SU-DHL-6 (cell line): ENCODE measurements around the gene DYSF.

Experiments
- H2AFZ ChIP-seq: fragments of 200-600 bp; sonication (generic); 2 replicates; pipeline ENCODE4 v1.6.1; 2014; ENCODE audit warnings: low read depth, mild to moderate bottlenecking, moderate library complexity, mixed read lengths, antibody characterized with exemption, low read length; ENCODE audit not compliant: severe bottlenecking
- H3F3A ChIP-seq: fragments of 200-600 bp; shearing (Covaris generic); 2 replicates; pipeline ENCODE4 v1.6.0; 2016; ENCODE audit warnings: antibody characterized with exemption, mild to moderate bottlenecking; ENCODE audit not compliant: insufficient read depth
- H3K27ac ChIP-seq: fragments of 200-600 bp; sonication (generic); 2 replicates; pipeline ENCODE4 v1.5.1; 2016; ENCODE audit warnings: low read depth, mild to moderate bottlenecking, low read length, moderate library complexity, mixed read lengths
- H3K27me3 ChIP-seq: fragments of 200-600 bp; sonication (generic), shearing (Covaris generic); 2 replicates; pipeline ENCODE4 v1.6.0; 2014; ENCODE audit warnings: mild to moderate bottlenecking, low read length
- H3K36me3 ChIP-seq: fragments of 200-600 bp; sonication (generic); 2 replicates; pipeline ENCODE4 v1.6.1; 2014; ENCODE audit warnings: mild to moderate bottlenecking, low read length, mixed read lengths
- H3K4me2 ChIP-seq: fragments of 300-600, 200-600 bp; shearing (Covaris generic), sonication (generic); 2 replicates; pipeline ENCODE4 v1.6.0; 2014; ENCODE audit warnings: low read length, low read depth, mild to moderate bottlenecking; ENCODE audit not compliant: poor library complexity, severe bottlenecking
- H3K4me3 ChIP-seq: fragments of 200-600 bp; sonication (generic); 2 replicates; pipeline ENCODE4 v1.5.1; 2014; ENCODE audit warnings: antibody characterized with exemption, low read length, mild to moderate bottlenecking, mixed read lengths; ENCODE audit not compliant: insufficient read depth, poor library complexity, severe bottlenecking
- H3K79me2 ChIP-seq: fragments of 200-600 bp; sonication (generic); 2 replicates; pipeline ENCODE4 v1.6.1; 2014; ENCODE audit warnings: mild to moderate bottlenecking, low read length, moderate library complexity; ENCODE audit not compliant: insufficient read depth
- H3K9ac ChIP-seq: fragments of 200-600 bp; sonication (generic); 2 replicates; pipeline ENCODE4 v1.7.0; 2014; ENCODE audit warnings: mild to moderate bottlenecking, low read length
- H3K9me2 ChIP-seq: fragments of 200-600 bp; sonication (generic); replicated peaks from 2 replicates; pipeline ENCODE4 v1.6.1; 2014; ENCODE audit warnings: low read length; ENCODE audit not compliant: insufficient read depth
- H3K9me3 ChIP-seq: fragments of 200-600 bp; sonication (generic); 2 replicates; pipeline ENCODE4 v1.6.1; 2014; ENCODE audit warnings: low read length, mixed read lengths; ENCODE audit not compliant: insufficient read depth
- H4K20me1 ChIP-seq: fragments of 200-600 bp; sonication (generic); 2 replicates; pipeline ENCODE4 v1.6.1; 2014; ENCODE audit warnings: low read depth, mild to moderate bottlenecking, antibody characterized with exemption, low read length, moderate library complexity, mixed read lengths
- EZH2phosphoT487 ChIP-seq: fragments of 200-600 bp; sonication (generic), shearing (Covaris generic); conservative IDR thresholded peaks from 2 replicates; pipeline ENCODE4 v1.6.1; 2018; ENCODE audit warnings: mild to moderate bottlenecking, antibody characterized with exemption, low read length, moderate library complexity, mixed read lengths
- TF ChIP-seq, protein P1 (sequence below): fragments of 200-600 bp; sonication (generic); IDR thresholded peaks from one replicate; pipeline ENCODE4 v1.5.1; 2017; ENCODE audit warnings: antibody characterized with exemption, mild to moderate bottlenecking, low read length, moderate library complexity; ENCODE audit not compliant: insufficient read depth, poor library complexity, severe bottlenecking

DYSF gene

DNA sequence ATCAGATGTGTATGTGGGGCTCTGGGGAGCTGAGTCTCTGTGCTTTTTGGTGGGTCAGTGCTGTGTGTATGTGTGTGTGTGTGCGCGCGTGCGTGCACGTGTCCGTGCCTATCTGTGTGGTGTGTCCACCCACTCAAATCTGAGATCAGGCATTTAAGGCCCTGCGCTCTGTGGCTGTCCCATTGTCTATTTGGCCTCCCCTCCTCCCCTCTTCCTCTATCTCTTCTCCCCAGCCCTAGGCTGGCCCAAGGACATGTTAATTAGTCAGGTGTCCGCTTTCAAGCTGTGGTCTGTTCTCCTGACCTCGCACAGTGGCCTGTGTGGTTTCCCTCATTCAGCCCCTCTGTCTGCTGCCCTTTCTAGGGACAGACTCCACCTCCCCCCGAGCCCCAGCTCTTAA lies 136.4 kb downstream of the DYSF start:
- Histone ChIP-seq H2AFZ (no peak overlapping the region), H3K36me3 (no peaks in the 10 kb centered on the region)
- TF ChIP-seq, protein P1, sequence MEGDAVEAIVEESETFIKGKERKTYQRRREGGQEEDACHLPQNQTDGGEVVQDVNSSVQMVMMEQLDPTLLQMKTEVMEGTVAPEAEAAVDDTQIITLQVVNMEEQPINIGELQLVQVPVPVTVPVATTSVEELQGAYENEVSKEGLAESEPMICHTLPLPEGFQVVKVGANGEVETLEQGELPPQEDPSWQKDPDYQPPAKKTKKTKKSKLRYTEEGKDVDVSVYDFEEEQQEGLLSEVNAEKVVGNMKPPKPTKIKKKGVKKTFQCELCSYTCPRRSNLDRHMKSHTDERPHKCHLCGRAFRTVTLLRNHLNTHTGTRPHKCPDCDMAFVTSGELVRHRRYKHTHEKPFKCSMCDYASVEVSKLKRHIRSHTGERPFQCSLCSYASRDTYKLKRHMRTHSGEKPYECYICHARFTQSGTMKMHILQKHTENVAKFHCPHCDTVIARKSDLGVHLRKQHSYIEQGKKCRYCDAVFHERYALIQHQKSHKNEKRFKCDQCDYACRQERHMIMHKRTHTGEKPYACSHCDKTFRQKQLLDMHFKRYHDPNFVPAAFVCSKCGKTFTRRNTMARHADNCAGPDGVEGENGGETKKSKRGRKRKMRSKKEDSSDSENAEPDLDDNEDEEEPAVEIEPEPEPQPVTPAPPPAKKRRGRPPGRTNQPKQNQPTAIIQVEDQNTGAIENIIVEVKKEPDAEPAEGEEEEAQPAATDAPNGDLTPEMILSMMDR = no peak
- no peak for TF ChIP-seq EZH2phosphoT487

DNA sequence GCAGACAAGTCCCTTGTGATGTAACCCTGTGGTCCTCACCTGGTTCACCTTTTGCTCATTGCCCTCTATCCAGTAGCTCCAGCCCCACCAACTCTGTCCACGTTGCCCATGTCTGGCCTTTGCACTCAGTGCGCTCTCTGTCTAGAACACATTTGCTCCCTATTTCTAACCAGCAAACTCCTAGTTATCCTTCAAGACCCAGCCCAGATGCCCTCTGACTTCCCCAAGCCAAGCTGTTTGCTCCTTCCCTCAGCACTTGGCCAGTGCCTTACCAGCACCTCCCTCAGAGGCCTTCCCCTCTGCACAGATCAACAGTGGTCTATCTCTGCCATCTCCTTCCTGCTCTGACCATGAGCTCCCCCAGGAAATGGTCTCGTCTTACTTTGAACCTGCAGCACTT lies 137.7 kb downstream of the DYSF start:
- no peaks in the 10 kb centered on the region for H3K27me3 ChIP-seq
- no peak overlapping the region for H3K4me3 ChIP-seq
- no peaks in the 10 kb centered on the region for H3K9me2 ChIP-seq
- no peaks in the 10 kb centered on the region for H4K20me1 ChIP-seq
- H3K36me3 ChIP-seq = no peaks in the 10 kb centered on the region
- H3K4me2 ChIP-seq = no peak overlapping the region
- no peak for TF ChIP-seq EZH2phosphoT487
- TF ChIP-seq, protein P1 = no peak
- H3K9ac ChIP-seq = no peak overlapping the region
- H3K9me3 ChIP-seq = no peaks in the 10 kb centered on the region
- no peaks in the 10 kb centered on the region for H3K79me2 ChIP-seq
- no peak overlapping the region for H2AFZ ChIP-seq
- no peaks in the 10 kb centered on the region for H3F3A ChIP-seq
- H3K27ac ChIP-seq = no peak overlapping the region

More for the DNA sequence above, 136.4 kb downstream of the DYSF start:
- Histone ChIP-seq H3K27ac (no peak overlapping the region), H3K4me2 (no peak overlapping the region), H3K9ac (no peak overlapping the region), H3K4me3 (no peak overlapping the region), H3K9me2 (no peaks in the 10 kb centered on the region), H3K79me2 (no peaks in the 10 kb centered on the region), H3F3A (no peaks in the 10 kb centered on the region), H3K9me3 (no peaks in the 10 kb centered on the region), H4K20me1 (no peaks in the 10 kb centered on the region), H3K27me3 (no peaks in the 10 kb centered on the region)

DNA sequence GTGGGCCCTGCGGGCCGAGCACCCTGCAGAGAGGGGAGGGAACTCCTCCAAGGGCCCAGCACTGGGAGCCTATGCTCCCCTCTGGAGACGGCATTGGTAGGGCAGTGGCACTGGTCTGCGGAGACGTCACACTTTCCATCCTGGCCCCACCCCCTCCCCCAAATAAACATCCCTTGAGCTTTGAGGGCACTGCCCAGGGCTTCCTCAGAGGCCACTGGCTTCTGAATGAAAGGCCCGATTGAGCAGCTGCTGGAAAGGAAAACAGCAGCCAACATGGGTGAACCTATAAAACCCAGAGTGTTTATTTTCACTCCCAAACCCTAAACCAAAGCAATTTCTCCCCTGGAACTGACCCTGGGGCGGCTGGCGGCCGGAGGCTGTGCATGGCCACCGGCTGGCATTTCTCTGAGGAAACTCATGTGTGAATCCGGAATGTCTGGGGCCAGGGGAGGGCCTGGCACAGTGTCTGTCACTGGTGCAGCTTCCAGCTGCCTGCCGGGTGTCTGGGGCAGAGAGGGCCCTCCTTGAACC lies 138.9 kb downstream of the DYSF start:
- H3K4me3 ChIP-seq = no peak overlapping the region
- H3K79me2 ChIP-seq = no peaks in the 10 kb centered on the region
- no peaks in the 10 kb centered on the region for H3F3A ChIP-seq
- H3K27me3 ChIP-seq = no peaks in the 10 kb centered on the region
- H2AFZ ChIP-seq = no peak overlapping the region
- H3K27ac ChIP-seq = no peak overlapping the region
- H3K9me3 ChIP-seq = no peaks in the 10 kb centered on the region
- H3K4me2 ChIP-seq = no peak overlapping the region
- H3K36me3 ChIP-seq = no peaks in the 10 kb centered on the region
- no peak overlapping the region for H3K9ac ChIP-seq
- no peaks in the 10 kb centered on the region for H3K9me2 ChIP-seq
- no peak for TF ChIP-seq EZH2phosphoT487
- TF ChIP-seq, protein P1 = no peak
- H4K20me1 ChIP-seq = no peaks in the 10 kb centered on the region

DNA sequence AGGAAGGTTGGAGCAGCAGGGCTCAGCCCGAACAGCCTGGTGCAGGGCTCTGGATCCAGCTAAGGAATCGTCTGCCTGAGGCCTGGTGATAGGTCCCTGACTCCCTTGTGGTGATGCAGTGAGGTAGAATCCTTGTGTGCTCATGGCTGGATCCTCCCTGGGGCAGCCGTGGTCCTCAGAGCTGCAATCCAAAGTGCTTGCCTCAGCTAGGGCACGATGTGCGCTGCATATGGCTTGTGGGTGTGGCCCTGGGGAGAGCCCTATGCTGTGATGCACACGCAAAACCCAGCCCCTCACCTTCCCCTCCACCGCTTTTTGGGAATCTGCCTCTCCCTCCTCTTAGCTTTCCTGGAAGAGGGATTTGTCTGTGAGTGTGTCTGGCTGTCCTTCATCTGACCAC lies 142.2 kb downstream of the DYSF start:
- Histone ChIP-seq H3K27ac (no peak overlapping the region), H3K79me2 (no peaks in the 10 kb centered on the region), H2AFZ (no peak overlapping the region), H3K9me2 (no peaks in the 10 kb centered on the region), H3K27me3 (no peaks in the 10 kb centered on the region), H3K9ac (no peak overlapping the region), H4K20me1 (no peaks in the 10 kb centered on the region), H3K9me3 (no peaks in the 10 kb centered on the region), H3F3A (no peaks in the 10 kb centered on the region), H3K4me3 (no peak overlapping the region), H3K4me2 (no peak overlapping the region), H3K36me3 (no peaks in the 10 kb centered on the region)
- no peak for TF ChIP-seq EZH2phosphoT487
- TF ChIP-seq, protein P1 = no peak
